Fibroblast of lung (primary cell): ENCODE results near the gene LARP1. TPM values are rescaled to one million over a fixed set of nuclear protein-coding genes. Genes with fewer than 3 reads are reported as not detected.

ENCODE experiments used
- DNase-seq, 2 donors: peaks; one replicate each; pipeline versions ENCODE4 v3.0.0 to v3.0.0-alpha.2; 2010; ENCODE audit warnings: low read depth in 2 of 2
- H2AFZ ChIP-seq: 2 replicates; pipeline ENCODE4 v1.5.1; 2012; ENCODE audit warnings: low read length, control low read depth, inconsistent platforms
- H3K27ac ChIP-seq: 2 replicates; pipeline ENCODE4 v1.5.1; 2011; ENCODE audit warnings: low read length, control low read depth; ENCODE audit not compliant: insufficient read depth
- H3K27me3 ChIP-seq: 2 replicates; pipeline ENCODE4 v1.5.1; 2011; ENCODE audit warnings: mild to moderate bottlenecking, low read length; ENCODE audit not compliant: control insufficient read depth, insufficient read depth
- H3K36me3 ChIP-seq: 2 replicates; pipeline ENCODE4 v1.5.1; 2011; ENCODE audit warnings: low read length; ENCODE audit not compliant: control insufficient read depth, insufficient read depth
- H3K4me1 ChIP-seq: 2 replicates; pipeline ENCODE4 v1.5.1; 2011; ENCODE audit warnings: low read length; ENCODE audit not compliant: control insufficient read depth, insufficient read depth; ENCODE audit errors: extremely low read depth
- H3K4me2 ChIP-seq: 2 replicates; pipeline ENCODE4 v1.5.1; 2011; ENCODE audit warnings: low read length, control low read depth; ENCODE audit not compliant: insufficient read depth; ENCODE audit errors: extremely low read depth
- H3K4me3 ChIP-seq, 4 experiments: fragments of 200-600 bp in 1 of 4; sonication (generic) in 1 of 4; replicated peaks in 1 of 4; 2 replicates each; pipeline ENCODE4 v1.5.1; 2011 to 2016; ENCODE audit warnings: low read length in 4 of 4, low read depth in 3 of 4, mild to moderate bottlenecking in 3 of 4, control low read depth in 2 of 4, inconsistent platforms in 1 of 4, mixed read lengths in 1 of 4; ENCODE audit not compliant: insufficient read depth in 1 of 4; ENCODE audit errors: control extremely low read depth in 1 of 4
- H3K79me2 ChIP-seq: 2 replicates; pipeline ENCODE4 v1.5.1; 2012; ENCODE audit warnings: mild to moderate bottlenecking, low read length, inconsistent platforms; ENCODE audit not compliant: control insufficient read depth, insufficient read depth
- H3K9ac ChIP-seq: 2 replicates; pipeline ENCODE4 v1.5.1; 2011; ENCODE audit warnings: mild to moderate bottlenecking, low read length, control low read depth; ENCODE audit not compliant: insufficient read depth
- H3K9me3 ChIP-seq: 2 replicates; pipeline ENCODE4 v1.5.1; 2012; ENCODE audit warnings: low read depth, low read length; ENCODE audit not compliant: control insufficient read depth, insufficient read depth
- H4K20me1 ChIP-seq: 2 replicates; pipeline ENCODE4 v1.5.1; 2011; ENCODE audit warnings: low read length; ENCODE audit not compliant: control insufficient read depth, insufficient read depth; ENCODE audit errors: extremely low read depth
- EZH2 ChIP-seq: IDR thresholded peaks from 2 replicates; pipeline ENCODE4 v1.5.1; 2012; ENCODE audit warnings: low read length, control low read depth, mild to moderate bottlenecking; ENCODE audit errors: missing control alignments
- polyA plus RNA-seq, 2 donors: library from polyadenylated mRNA; depleted of rRNA in 1 of 2; stranded (reverse) in 1 of 2; unstranded in 1 of 2; fragments of >200 nt; gene quantifications; 2 replicates each; pipeline ENCODE4 v1.2.1, GENCODE V29; 2011 to 2012; ENCODE audit warnings: missing spikeins in 1 of 2
- total RNA-seq: library from RNA; depleted of rRNA; stranded (reverse); fragments of >200 nt; gene quantifications from 2 replicates; pipeline ENCODE4 v1.2.1, GENCODE V29; 2014
- TF ChIP-seq, protein P1 (sequence below), 2 donors: IDR thresholded peaks in 1 of 2; conservative IDR thresholded peaks in 1 of 2; 1 replicate in 1 of 2; 2 replicates in 1 of 2; pipeline ENCODE4 v1.5.1; 2011 to 2012; ENCODE audit warnings: low read length in 2 of 2, control low read depth in 1 of 2, inconsistent platforms in 1 of 2, low read depth in 1 of 2, mild to moderate bottlenecking in 1 of 2

Gene LARP1
- total and polyA plus RNA-seq, 2 donors (not counting 1 experiment from before 2014, with no cell fraction given) = 51.0 to 81.3 TPM

DNA sequence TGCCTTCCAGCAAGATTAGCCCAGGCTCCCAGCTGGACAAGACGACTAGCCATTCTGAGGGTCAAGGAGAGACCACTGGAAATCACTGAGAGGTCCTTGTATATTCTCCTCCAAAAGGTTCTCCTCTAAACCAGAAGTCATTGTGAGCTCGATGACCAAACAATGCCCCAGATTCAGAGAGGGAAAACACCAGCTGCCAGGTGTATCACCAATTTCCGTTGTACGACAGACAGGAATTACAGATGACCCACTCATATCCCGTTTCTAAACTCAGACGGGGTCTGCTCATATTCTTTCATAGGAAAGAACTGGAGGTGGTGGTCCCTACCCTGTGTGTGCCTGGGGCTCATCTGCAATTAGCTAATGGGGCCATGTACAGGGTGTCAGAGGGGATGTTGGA, 81.0 kb downstream of the LARP1 start:
- H3K9ac ChIP-seq = no peak overlapping the region
- H3K36me3 ChIP-seq = no peaks in the 10 kb centered on the region
- H3K79me2 ChIP-seq = no peaks in the 10 kb centered on the region
- no peak overlapping the region for H2AFZ ChIP-seq
- no peaks in the 10 kb centered on the region for H3K27me3 ChIP-seq
- H3K27ac ChIP-seq = no peak overlapping the region
- H3K9me3 ChIP-seq = no peaks in the 10 kb centered on the region
- DNase-seq = no peak
- H3K4me2 ChIP-seq = no peak overlapping the region
- H3K4me1 ChIP-seq = peaks cover 5% of the 10 kb centered on the region
- no peaks in the 10 kb centered on the region for H4K20me1 ChIP-seq
- TF ChIP-seq, protein P1, sequence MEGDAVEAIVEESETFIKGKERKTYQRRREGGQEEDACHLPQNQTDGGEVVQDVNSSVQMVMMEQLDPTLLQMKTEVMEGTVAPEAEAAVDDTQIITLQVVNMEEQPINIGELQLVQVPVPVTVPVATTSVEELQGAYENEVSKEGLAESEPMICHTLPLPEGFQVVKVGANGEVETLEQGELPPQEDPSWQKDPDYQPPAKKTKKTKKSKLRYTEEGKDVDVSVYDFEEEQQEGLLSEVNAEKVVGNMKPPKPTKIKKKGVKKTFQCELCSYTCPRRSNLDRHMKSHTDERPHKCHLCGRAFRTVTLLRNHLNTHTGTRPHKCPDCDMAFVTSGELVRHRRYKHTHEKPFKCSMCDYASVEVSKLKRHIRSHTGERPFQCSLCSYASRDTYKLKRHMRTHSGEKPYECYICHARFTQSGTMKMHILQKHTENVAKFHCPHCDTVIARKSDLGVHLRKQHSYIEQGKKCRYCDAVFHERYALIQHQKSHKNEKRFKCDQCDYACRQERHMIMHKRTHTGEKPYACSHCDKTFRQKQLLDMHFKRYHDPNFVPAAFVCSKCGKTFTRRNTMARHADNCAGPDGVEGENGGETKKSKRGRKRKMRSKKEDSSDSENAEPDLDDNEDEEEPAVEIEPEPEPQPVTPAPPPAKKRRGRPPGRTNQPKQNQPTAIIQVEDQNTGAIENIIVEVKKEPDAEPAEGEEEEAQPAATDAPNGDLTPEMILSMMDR (conservative IDR thresholded peaks at IDR 0.05 in 1 of 2, IDR thresholded peaks at IDR 0.05 in 1 of 2; ENCODE audit: low read depth in 1 of 2, low read length in 2 of 2) = no peak
- TF ChIP-seq EZH2 = no peak
- no peak overlapping the region for H3K4me3 ChIP-seq

DNA sequence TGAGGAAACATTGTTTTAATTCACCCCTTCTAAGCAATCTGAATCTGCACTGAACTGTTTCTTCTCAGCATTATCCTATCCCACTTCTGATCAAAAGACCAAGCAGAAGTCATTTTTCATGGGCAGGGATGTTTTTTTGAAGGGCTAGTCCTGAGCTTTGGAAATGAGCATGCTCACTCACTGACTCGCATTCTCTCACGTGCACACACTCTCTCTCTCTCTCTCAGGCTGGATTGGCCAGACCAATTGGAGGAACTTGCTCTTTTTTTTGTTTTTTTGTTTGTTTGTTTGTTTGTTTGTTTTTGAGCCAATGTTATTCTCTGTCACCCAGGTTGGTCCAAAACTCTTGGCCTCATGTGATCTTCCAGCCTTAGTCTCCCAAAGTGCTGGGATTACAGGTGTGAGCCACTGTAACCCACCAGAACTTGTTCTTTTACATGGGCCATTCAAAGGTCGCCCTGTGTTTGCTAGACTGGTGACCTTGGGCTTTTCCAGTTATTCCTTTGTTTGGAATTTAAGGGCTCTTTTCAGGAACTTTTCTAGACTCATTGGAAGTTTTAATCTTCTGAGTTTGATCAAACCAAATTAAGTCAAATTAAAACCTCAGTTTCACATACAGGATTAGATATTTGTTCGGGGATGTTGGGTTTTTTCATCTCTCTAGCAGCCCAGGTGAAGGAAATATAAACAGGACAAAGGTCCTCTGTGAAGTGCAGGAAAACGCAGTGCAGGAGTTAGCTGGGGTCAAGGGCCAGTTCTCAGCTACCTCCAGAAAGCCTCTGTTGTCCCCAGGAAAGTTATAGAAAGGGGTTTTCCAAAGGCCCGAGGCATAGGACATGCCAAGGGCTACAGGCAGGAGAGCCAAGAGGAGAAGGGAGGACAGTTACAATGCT, 82.1 kb downstream of the LARP1 start:
- Histone ChIP-seq H3K4me3 (no peak overlapping the region), H3K4me2 (no peak overlapping the region), H3K27ac (no peak overlapping the region), H3K4me1 (peaks cover 5% of the 10 kb centered on the region), H4K20me1 (no peaks in the 10 kb centered on the region), H3K36me3 (no peaks in the 10 kb centered on the region), H3K9ac (no peak overlapping the region), H3K79me2 (no peaks in the 10 kb centered on the region), H3K9me3 (no peaks in the 10 kb centered on the region), H2AFZ (no peak overlapping the region), H3K27me3 (no peaks in the 10 kb centered on the region)
- TF ChIP-seq, protein P1 (conservative IDR thresholded peaks at IDR 0.05 in 1 of 2, IDR thresholded peaks at IDR 0.05 in 1 of 2; ENCODE audit: low read depth in 1 of 2, low read length in 2 of 2) = no peak
- no peak for TF ChIP-seq EZH2
- no peak for DNase-seq

DNA sequence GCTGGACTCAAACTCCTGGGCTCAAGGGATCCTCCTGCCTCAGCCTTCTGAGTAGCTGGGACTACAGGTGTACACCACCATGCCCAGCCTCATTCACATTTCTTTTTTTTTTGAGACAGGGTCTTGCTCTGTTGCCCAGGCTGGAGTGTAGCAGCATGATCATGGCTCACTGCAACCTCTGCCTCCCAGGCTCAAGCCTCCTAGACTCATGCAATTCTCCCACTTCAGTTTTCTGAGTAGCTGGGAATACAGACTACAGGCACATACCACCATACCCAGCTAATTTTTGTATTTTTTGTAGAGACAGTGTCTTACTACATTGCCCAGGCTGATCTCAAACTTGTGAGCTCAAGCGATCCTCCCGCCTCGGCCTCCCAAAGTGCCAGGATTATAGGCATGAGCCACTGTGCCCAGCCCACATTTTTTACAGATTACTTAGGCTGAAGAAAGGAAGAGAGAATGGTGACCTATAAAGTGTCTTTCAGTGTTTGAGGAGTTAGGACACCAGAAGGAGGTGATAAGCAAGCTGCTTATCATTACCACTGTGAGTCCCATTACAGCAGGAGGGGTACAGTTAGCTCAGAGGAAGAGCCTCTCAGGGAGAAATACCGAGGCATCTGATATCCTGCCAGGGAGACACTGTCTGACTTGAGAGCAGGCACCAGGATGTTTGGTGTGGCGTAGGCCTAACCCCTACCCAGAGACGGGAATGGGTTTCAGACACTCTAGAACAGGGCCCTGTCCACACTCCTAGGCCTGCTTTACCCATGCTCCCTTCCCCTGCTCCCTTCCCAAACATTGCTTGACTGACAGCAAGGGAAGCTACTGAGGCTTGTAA, 85.5 kb downstream of the LARP1 start:
- DNase-seq = no peak

More for the DNA sequence above, 85.5 kb downstream of the LARP1 start:
- Histone ChIP-seq H3K79me2 (no peaks in the 10 kb centered on the region), H2AFZ (no peak overlapping the region), H3K4me1 (no peaks in the 10 kb centered on the region), H3K4me3 (no peak overlapping the region), H3K4me2 (no peak overlapping the region), H3K36me3 (no peaks in the 10 kb centered on the region), H4K20me1 (no peaks in the 10 kb centered on the region), H3K9me3 (no peaks in the 10 kb centered on the region), H3K27ac (no peak overlapping the region), H3K9ac (no peak overlapping the region), H3K27me3 (no peaks in the 10 kb centered on the region)
- TF ChIP-seq EZH2 = no peak
- TF ChIP-seq, protein P1 (conservative IDR thresholded peaks at IDR 0.05 in 1 of 2, IDR thresholded peaks at IDR 0.05 in 1 of 2; ENCODE audit: low read depth in 1 of 2, low read length in 2 of 2) = no peak
